Endometrial microvascular endothelial cells (primary cell): ENCODE data around the gene NBR1. TPM values are rescaled to one million over a fixed set of nuclear protein-coding genes. Genes with fewer than 3 reads are reported as not detected.
"Not testable (repeated sequence)": the region's sequence is repeated elsewhere in the genome, so short reads cannot be mapped to it uniquely, and the experiment has no call there.

Experiments
- in situ Hi-C: cut with HindIII; loops from 2 replicates; pipeline ENCODE4 v1.10.0; 2017; ENCODE audit warnings: low sequenced_read_pairs, low pct_unique_long_range_greater_than_20kb; ENCODE audit errors: inconsistent ontology term
- total RNA-seq: library from RNA; depleted of rRNA; stranded (reverse); fragments of >200 nt; gene quantifications from one replicate; pipeline ENCODE4 v1.2.3, GENCODE V29; 2015; ENCODE audit errors: inconsistent ontology term

Gene NBR1
- total RNA-seq, 1 donor from 2014 or later: 53.6 TPM

- in situ Hi-C loops: no loop called here
Measured at GRCh38 chr17:43211480-43212402, 40.7 kb downstream of the NBR1 start, which contains the start of gene TMEM106A. TMEM106A (plus strand) TSS chr17:43211875; CDS start chr17:43213042, 1,167 bp downstream.

GRCh38 chr17:43212641-43213490 is 41.9 kb downstream of the NBR1 start:
- in situ Hi-C loops: no loop called here

DNA sequence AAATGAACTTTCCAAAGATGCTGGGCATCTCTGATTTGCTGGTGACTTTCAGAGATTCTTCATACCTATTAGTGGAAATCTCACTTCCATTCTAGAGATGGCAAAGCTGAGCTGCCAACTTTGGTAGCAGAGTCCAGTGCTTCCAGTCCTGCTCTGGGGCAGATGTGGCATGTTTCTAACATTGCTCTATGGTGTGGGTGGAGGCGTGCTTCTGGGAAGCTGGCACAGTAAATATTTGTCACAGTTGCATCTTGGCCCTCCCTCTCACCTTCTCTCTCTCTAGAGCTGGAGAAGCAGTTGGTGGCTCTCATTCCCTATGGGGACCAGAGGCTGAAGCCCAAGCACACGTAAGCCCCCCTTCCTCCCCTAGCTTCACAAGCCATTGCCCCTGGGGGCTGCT is 42.5 kb downstream of the NBR1 start:
- in situ Hi-C loops: no loop called here

DNA sequence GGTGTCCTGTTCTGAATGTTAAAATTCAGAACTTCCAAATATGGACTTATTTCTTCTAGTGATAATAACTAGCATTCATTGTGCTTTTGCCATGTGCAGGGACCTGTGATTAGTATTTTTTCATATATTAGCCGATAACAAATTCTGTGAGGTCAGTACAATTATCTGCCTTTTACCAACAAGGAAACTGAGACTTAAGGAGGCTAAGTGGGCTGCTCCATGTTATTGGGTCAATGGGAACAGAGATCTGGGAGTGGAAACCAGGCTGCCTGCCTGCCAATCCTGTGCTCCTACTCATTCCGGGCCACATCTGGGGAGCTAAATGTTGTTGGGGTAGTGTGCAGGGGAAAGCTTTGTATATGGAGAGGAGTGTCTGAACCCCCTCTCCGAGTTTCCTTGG is 44.3 kb downstream of the NBR1 start:
- in situ Hi-C loops: no loop called here

GRCh38 chr17:43216369-43216761 is 45.4 kb downstream of the NBR1 start:
- in situ Hi-C loops: no loop called here

GRCh38 chr17:43216762-43217613 is 46.0 kb downstream of the NBR1 start:
- in situ Hi-C loops: no loop called here

- in situ Hi-C loops: no loop called here
Measured at GRCh38 chr17:43217614-43218087, 46.6 kb downstream of the NBR1 start.

DNA sequence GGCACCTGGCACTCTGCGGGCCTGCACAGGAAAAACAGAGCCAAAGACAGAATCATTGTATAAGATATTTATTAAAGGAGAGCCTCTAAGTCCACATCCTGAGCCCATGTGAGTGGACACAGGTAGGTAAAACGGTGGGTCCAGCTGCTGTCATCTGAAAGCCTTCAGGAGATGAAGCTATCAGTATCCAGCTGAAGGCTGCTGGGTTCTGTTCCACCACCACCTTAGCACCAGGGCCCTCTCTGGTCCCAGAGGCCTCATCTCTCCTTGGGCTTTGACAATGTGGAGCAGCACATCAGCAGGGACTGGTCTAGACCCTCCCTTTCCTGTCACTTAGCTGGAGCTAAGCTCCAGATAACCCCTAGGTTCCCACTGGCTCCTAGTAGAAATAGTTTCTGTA is 48.0 kb downstream of the NBR1 start:
- in situ Hi-C loops: no loop called here

DNA sequence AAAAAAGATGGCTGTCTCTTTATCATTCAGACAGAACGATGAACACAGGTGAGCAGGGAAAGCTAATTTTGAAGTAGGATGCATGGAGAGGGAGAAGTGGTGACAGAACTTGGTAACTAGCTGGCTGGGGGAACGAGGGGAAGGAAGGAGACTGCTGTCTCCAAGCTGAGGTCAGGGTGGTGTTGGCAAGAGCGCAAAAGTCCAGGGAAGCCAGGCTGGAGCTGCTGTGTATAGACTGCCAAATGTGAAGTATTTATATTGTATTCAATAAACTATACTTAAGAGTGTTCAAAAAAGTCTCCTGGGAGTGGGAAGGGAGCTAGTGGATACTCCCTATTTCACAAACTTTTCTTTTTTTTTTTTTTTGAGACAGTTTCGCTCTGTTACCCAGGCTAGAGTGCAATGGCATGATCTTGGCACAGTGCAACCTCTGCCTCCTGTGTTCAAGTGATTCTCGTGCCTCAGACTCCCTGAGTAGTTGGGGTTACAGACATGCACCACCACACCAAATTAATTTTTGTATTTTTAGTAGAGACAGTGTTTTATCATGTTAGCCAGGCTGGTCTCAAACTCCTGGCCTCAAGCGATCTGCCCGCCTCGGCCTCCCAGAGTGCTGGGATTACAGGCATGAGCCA is 48.8 kb downstream of the NBR1 start:
- in situ Hi-C loops: no loop called here

DNA sequence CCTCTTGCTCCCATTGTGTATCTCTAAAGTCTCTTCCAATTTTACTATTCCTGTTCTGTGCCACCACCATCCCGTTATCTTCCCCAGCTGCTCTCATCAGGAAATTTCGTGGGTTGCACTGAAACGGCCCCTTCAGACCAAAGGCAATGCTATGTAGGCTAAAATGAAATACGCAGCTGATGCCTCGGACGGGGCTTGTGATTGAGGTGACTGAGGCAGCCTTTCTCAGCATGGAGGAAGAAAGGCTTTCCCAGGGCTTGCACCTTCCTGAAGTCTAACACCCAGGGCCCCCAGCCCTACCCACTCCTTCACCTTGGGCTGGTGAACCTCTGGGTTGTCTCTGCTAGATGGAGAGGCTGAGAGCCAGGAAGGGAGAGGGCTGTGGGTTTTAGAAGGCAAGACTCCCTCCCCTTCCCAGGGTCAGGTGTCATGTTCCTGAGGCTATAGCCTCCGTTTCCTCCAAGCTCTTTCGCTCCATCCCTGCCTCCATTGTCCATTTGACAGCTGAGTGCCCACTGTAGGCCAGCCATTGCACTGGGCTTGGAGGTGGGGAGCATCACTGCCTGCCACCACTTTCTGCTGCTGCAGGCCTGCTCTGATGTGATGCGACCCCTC is 49.6 kb downstream of the NBR1 start:
- in situ Hi-C loops: no loop called here

GRCh38 chr17:43224146-43224705 is 53.2 kb downstream of the NBR1 start:
- in situ Hi-C loops: no loop called here

- in situ Hi-C loops: no loop called here
Measured at GRCh38 chr17:43226393-43226792, 55.4 kb downstream of the NBR1 start.

- in situ Hi-C loops: not testable (repeated sequence)
Measured at GRCh38 chr17:43228020-43228782, 57.2 kb downstream of the NBR1 start, which contains the start of gene CCDC200. CCDC200 (minus strand) TSS chr17:43228623; CDS start chr17:43228554, 69 bp downstream.

DNA sequence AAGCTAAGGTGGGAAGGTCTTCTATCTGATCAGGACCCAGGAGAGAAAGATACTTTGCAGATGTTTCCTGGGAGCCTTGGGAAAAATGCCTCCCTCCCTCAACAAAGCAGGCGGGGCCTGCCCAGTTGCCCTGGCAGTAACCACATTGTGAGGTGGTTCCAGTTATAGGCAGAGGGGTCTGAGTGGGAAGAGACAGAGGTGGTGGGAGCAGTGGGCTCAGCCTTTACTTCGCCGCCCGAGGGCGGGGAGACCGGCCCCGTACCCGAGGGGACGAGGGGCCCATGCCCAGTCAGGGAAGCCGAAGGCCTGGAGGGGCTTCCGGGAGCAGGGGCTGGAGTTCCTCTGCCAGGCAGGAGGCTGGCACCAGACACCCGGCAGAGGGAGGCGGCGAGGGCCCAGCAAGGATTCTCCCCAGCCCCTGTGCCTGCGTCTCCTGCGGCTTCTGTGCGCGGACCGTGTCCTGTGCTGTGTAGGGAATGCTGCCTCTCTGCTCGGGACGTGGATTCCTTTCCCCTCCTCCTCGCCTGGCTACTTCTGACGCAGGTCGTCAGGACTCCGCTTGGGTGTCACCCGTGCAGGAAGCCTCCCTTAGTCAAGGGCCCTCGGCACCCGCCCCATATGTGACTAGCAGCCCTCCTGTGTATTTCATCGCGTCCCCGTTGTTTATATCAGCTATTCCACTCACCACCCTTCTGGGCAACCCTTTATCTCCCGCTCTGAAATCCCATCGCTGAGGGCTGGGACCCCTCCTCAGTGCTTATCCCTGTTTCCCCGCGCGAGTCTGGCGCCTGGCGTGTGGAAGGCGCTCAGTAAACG is 60.4 kb downstream of the NBR1 start:
- in situ Hi-C loops: not testable (repeated sequence)

GRCh38 chr17:43232021-43232699 is 61.1 kb downstream of the NBR1 start:
- in situ Hi-C loops: not testable (repeated sequence)
